ENCODE results near the gene RPS6KB1.
"Not testable (repeated sequence)": the region's sequence is repeated elsewhere in the genome, so short reads cannot be mapped to it uniquely, and the experiment has no call there.

RPS6KB1 gene

DNA sequence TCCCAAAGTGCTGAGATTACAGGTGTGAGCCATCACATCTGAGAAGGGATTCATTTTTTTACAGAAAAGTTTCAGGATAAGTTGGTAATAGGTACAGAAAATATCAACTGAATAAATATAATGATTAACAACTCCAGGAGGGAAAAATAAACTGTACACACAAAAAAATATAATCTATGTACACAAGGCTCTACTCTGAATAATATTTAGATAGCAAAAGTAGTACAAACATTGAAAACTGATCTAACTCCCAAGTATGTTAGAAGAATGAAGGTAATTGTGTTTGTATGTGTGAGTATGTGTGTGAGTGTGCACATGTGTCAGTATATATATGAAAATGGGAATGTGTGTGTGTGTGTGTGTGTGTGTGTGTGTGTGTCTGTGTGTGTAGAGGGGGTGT, 20.6 kb upstream of the RPS6KB1 start:
- DNase-seq = no peak

DNA sequence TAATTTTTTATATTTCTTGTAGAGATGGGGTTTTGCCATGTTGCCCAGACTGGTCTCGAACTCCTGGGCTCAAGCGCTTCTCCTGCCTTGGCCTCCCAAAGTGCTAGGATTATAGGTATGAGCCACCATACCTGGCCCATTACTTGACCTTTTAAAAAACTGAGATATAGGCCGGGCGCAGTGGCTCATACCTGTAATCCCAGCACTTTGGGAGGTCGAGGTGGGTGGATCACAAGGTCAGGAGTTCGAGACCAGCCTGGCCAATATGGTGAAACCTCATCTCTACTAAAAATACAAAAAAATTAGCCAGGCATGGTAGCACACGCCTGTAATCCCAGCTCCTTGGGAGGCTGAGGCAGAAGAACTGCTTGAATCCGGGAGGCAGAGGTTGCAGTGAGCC, 19.5 kb upstream of the RPS6KB1 start:
- not testable (repeated sequence) for DNase-seq

DNA sequence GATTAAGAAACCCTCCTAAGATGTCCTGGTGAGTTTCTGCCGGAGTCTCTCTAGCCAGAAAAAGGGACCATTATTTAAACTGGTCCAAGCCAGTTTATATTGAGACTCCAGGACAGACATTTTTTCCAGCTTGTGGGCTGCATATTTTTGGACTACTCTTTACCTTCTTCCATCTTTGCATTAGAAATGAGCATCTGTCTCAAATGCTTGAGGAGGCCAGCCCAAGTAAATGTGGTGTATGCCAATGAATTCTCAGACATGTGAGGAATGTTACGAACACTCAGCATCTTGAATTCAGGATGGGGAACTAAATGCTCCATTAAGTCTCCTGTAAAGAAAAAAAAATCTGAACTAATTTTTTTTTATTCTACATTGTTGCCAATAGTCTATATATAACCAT, 18.5 kb upstream of the RPS6KB1 start:
- no peak for DNase-seq

DNA sequence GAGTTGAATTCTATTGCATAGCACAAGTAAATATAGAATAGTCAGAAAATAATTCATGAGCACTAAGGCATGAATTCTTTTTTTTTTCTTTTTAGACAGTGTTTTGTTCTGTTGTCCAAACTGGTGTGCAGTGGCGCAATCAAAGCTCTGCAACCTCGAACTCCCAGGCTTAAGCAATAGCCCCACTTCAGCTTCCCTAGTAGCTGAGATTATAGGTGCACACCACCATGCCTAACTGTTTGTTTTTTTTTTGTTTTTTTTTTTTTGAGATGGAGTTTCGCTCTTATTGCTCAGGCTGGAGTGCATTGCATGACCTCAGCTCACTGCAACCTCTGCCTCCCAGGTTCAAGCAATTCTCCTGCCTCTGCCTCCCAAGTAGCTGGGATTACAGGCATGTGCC, 16.8 kb upstream of the RPS6KB1 start:
- DNase-seq = peak; percentile 55

DNA sequence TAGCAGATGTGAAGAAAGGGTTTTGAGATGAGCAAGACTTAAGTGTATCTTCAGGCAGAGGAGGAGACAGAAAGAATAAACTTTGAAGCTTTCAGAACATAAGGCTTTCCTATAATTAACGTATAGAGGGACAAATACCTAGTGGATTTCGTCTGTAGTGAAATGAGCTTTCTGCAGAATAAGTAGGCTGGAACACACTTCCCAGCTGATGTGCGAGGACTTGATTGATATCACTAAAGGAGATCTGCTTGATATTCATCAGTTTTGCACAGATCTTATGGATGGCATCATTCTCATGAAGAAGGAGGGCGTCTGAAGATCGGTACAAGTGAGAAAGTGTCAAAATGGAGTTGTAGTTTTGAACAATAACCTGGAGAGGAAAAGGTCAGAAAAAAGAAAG, 15.0 kb upstream of the RPS6KB1 start:
- DNase-seq = no peak

DNA sequence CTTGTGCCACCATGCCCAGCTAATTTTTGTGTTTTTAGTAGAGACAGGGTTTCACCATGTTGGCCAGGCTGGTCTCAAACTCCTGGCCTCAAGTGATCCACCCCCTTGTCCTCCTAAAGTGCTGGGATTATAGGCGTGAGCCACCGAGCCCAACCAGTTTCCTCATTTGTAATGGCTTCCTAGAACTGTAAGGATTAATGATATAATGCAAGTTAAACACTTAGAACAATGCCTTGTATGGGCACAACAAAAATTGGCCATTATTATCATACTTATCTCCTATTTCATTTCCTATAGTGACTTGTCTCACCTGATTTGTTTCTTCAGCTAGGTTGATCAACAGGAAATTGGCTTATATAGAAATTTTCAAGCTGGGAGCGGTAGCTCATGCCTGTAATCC, 14.3 kb upstream of the RPS6KB1 start:
- no peak for DNase-seq

DNA sequence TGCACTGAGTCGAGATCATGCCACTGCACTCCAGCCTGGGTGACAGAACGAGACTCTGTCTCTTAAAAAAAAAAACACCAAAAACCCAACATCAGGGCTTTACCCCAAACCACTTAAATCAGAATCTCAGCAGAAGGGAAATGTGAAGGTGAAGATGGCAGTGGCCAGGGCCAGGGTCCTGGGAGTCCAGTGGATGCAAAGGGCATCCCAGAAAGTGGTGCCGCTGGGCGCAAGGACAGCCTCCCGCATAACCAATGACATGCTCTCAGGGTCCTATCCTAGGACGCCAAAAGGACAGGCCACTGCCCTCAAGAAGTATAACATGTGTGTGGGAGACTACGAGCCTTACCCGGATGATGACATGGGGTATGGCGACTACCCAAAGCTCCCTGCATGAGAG, 8.1 kb upstream of the RPS6KB1 start:
- no peak for DNase-seq

DNA sequence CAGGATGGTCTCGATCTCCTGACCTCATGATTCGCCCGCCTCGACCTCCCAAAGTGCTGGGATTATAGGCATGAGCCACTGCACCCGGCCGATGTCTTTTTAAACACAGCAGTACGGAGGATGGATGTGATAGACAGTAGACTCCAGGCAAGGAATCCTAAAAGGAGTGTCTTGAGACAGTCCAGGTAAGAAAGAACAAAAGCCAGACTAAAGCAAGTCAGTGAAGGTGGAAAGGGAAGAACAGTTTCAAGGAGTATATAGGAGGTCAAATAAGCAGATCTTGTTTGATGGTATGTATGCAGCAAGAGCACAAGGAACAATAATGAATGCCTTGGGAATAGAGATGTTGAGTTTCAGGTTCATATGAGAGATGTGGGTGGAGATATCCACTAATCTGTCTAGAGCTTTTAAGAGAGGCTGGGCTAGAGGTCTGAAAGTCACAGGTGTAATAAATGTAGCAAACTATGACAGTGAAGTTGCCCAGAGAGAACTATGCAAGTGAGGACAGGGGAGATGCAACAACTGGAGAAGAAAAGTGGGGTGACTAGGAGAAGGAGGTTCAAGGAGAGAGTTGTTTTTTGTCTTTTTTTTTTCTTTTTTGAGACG, 4.7 kb upstream of the RPS6KB1 start:
- DNase-seq = no peak

DNA sequence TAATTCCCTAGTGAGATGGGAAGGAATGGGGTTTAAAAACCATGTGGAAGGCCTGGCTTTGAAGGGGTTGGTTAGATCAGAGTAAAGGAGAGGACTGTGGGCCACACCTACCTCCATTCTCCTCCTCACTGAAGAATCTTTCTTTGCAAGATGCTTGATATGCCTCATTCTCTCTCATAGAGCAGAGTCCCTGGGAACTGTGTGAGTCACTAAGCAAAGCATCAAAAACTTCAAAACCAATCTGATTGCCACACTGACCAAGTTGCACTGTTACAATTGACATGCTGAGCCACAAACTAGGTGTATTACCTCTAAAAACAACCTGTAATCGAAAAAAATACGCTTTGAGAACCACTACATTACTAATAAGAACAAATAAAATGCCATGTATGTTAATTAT, 2.2 kb upstream of the RPS6KB1 start:
- DNase-seq = peak; percentile 13

DNA sequence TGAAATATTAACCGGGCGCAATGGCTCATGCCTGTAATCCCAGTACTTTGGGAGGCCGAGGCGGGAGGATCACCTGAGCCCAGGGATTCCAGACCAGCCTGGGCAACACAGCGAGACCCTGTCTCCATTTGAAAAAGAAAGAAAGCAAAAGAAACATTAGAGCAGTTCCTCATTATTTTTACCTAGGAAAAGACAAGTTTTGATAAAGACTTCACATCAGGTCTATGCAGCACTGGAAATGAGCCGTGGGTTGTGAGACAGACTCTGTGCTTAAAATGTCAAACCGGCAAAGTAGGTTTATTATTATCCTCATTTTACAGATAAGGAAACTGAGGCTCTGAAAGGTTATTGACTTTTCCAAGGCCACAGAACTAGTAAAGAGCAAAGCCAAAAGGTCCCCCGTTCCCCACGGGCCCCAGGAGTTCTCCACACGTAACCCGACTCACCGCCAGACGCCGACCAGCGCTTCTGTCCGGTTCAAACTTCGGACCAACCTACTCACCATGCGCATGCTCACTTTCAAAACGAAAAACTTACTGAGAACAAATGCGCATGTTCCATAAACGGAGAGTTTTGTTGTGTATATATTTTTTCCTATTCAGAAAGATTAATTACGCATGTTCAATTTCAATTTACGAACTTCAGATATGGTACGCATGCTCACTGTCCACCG, 534 bp upstream of the RPS6KB1 start:
- DNase-seq = no peak

DNA sequence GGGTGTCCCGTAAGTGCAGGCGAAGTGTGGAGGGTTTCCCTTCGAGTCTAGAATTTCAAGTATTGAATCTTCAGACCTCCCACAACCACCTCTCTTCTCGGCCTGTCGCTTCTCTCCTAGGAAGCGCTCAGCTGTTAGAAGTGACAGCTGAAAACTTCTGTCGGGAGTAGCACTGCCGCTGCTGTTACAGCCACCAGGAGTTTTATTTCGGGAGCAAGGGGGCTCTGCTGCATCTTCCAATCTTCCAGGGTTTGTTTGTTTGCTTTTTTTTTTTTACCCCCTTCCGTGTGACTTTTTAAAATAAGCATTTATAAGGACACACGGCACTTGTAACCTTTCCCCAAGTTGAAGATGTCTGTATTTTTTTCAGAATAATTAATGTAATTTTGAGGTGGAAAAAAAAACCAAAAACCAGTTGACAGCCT, 767 bp downstream of the RPS6KB1 start:
- peak; percentile 60 for DNase-seq

DNA sequence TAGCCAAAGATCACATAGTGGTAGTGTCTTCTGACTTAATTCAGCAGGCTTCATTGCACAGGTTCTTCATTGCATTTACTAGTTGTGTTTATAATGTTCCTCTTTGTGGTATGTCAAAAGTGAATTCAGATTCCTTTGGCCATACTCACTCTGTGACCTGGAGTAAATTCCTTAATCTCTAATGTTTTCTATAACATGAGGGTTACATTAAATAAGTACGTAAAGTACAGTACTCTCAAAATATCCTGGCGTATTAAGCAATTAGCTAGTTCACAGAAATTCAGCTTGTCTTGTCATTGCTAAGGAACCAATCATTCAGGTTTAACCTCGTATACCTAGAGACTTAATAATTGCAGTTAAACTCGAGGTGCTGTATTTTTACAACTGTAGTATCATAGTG, 4.2 kb downstream of the RPS6KB1 start:
- no peak for DNase-seq

DNA sequence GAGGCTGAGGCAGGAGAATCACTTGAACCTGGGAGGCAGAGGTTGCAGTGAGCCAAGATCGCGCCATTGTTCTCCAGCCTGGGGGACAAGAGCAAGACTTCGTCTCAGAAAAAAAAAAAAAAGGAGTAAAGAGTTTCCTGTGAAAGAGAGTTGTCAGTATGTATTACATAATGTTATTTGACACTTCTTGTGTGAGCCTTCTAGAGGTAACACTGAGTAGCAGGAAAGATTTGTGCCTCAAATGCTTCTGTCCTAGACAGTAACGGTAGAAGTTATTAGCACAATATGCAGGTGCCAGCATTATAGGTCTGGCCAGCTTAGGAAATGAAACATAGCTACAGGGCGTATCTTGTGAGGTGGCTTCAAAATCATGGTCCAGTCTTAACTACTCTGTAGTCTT, 6.2 kb downstream of the RPS6KB1 start:
- peak; percentile 76 for DNase-seq

DNA sequence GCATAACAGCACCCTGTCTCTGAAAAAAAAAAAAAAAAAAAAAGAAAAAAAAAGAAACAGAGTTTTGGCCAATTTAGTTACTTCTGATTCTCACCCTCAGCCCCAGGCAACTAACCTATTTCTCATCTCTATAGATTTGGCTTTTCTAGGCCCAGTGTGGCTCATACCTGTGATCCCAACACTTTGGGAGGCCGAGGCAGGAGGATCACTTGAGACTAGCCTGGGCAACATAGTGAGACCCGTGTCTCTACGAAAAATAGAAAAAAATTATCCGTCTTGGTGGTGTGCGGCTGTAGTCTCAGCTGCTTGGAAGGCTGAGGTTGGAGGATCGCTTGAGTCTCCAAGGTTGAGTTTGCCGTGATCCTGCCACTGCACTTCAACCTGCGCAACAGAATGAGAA, 8.7 kb downstream of the RPS6KB1 start:
- no peak for DNase-seq

DNA sequence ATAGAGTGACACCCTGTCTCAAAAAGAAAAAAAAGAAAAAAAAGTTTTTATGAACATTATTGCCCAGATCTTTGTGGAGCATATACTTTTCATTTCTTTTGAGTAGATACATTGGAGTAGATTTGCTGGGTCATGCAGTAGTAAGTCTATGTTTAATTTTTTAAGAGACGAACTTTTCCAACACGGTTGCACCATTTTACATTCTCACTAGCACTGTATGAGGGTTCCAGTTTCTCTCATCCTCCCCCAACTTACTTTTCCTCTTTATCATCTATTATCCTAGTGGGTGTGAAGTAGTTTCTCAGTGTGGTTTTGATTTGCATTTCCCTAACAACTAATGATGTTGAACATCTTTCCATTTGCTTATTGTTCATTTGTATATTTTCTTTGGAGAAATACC, 10.5 kb downstream of the RPS6KB1 start:
- DNase-seq = no peak

DNA sequence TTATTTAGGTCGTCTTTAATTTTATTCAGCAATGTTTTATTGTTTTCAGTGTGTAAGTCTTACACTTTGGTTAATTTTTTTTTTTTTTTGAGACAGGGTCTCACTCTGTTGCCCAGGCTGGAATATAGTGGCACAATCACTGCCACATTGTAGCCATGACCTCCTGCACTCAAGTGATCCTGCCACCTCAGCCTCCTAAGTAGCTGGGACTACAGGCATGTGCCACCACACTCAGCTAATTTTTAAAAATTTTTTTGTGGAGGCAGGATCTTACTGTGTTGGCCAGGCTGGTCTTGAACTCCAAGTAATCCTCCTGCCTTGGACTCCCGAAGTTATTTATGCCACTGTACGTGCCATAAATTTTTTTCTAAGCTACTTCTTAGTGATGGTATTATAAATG, 14.5 kb downstream of the RPS6KB1 start:
- no peak for DNase-seq

DNA sequence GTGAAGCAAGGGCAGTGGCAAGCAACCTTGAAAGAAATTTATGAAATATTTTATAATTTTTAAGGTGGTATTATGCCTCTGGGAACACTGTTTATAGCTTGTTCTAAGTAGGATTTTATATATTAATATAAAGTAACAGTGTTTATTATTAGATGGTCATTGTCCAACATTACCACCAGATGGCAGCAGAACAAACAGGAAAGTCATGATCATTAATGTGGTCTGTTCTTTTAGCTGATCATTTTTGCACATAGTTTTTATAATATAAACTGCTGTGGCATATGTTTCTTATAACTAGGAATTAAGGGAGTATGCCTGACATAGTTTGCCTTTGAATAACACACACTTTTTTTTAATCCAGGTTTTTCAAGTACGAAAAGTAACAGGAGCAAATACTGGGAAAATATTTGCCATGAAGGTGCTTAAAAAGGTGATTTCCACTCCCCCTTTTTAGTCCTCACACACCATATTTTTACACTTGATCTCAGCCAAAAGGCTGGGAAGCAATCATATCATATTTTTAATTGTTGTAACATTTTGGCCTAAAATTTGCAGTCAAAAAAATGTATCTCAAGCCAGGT, 21.4 kb downstream of the RPS6KB1 start:
- DNase-seq = peak; percentile 83

DNA sequence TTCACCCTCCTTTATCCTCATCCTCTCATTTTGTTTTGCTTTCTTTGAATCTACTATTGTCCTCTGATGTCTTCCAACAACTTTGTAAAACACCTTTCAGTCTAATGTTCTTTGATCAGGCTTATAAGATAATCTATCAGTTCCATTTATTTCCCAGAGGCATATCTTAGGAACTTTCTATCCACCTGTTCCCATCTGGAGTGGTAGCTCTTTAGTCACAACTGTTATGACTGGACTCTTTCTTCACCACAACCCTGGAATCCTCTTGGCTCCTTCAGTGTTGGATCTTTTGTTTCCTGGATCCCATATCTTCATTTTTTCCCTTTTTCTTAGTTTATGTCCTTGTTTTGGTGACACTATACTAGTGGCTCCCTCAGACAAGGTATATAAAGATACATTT, 23.5 kb downstream of the RPS6KB1 start:
- no peak for DNase-seq

DNA sequence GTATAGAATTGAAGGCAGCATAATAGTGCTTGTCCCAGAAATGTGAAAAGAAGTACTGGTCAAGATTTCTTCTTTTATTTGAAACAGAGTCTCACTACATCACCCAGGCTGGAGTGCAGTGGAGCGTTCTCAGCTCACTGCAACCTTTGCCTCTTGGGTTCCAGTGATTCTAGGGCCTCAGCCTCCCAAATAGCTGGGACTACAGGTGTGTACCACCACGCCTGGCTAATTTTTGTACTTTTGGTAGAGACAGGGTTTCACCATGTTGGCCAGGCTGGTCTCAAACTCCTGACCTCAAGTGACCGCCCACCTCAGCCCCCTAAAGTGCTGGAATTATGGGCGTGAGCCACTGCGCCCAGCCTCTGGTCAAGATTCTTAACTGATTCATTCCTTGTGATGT, 27.7 kb downstream of the RPS6KB1 start:
- not testable (repeated sequence) for DNase-seq

DNA sequence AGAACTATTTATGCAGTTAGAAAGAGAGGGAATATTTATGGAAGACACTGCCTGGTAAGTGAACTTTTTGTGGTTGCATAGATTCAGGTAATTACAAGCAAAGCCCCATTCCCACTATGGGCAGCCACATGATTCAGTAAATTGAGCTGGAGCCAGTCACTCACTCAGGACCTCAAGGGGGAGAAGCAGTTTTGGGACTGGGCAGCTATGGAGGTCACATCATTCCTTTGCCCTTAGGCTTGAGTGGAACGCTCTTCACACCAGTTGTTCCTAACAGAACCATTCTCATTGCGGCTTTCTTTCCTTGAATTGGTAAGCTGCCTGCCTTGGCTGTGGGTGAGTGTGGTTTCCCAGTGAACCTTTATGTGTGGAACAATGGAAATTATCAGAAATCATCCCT, 37.2 kb downstream of the RPS6KB1 start:
- not testable (repeated sequence) for DNase-seq

DNA sequence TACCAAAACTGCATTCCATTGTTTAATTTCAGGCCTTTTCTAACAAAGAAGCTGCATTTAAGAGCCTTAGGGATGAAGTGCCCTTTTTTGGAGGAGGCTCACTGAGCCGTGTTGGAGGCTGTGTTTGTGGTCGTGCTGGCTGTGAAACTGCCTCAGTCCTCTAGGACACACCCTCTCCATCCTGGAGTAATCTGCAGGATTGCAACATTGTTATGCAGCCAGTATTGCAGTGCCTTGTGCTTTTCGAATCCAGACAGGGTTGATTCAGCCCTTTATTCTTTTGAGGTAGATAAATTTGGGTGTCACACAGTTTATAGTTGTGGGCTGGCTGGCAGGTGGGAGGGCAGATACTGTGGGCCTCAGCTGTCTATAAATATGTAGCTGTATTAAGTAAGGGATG, 37.8 kb downstream of the RPS6KB1 start:
- not testable (repeated sequence) for DNase-seq

DNA sequence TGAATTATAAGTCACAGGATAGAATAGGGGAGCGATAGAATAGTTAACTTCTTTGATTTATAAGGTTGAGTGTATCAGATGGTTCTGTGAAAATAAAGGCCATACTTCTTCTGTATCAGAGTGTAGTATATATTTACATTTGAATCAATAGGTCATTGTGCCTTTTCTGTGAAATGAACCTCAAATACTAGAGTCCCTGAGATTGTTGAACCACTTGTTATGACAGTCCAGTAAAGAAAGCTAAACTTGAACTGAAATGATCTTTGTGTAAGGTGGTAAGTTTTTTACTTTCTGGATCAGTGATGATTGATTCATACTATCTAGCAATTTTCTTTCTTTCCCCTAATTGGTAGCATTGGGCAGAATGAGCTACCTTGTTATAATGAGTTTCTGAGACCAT, 40.4 kb downstream of the RPS6KB1 start:
- DNase-seq = not testable (repeated sequence)

DNA sequence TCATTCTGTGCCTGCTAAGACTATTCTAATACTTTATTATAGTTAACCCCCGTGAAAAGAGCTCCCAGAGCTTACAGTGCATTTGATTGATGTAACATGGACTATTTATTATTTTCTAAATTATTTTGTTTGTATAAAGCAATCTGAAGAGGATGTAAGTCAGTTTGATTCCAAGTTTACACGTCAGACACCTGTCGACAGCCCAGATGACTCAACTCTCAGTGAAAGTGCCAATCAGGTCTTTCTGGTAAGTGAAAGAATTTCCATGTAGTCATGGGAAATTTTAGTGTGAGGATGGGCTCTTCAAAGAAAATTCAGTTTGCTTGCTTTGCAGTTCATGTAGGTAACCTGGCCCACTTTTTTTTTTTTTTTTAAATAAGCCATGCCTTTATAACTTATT, 47.8 kb downstream of the RPS6KB1 start:
- not testable (repeated sequence) for DNase-seq

DNA sequence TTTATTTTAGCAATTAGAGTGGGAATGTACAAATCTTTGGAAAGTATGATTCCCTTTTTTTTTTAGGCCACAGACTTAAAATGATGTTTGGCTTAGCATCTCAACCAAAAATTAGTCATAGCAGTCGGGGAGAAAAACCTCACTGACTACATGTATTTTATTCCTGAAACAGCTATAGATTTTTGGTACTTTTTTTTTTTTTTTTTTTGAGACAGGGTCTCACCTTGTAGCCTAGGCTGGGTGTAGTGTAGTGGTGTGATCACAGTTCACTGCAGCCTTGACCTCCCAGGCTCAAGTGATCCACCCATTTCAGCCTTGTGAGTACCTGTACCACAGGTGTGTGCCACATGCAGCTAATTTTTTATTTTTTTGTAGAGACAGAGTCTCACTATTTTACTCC, 48.2 kb downstream of the RPS6KB1 start:
- no peak for DNase-seq

DNA sequence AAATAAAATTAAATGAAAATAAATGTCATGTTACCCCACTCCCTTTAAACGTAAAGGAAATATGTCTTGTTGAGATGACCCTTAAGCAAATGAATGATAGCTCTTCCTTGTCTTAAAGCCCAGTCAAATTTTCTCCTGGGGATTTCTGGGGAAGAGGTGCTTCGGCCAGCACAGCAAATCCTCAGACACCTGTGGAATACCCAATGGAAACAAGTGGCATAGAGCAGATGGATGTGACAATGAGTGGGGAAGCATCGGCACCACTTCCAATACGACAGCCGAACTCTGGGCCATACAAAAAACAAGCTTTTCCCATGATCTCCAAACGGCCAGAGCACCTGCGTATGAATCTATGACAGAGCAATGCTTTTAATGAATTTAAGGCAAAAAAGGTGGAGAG, 53.5 kb downstream of the RPS6KB1 start:
- not testable (repeated sequence) for DNase-seq

Measured in hematopoietic multipotent progenitor cell treated with erythropoietin and hydrocortisone succinate and interleukin-3 and kit ligand, for 4 days (in vitro differentiated cells).